Astrocyte (in vitro differentiated cells and primary cell): ENCODE measurements around the gene LONRF3. TPM values are rescaled to one million over a fixed set of nuclear protein-coding genes. Genes with fewer than 3 reads are reported as not detected.

Source experiments
- DNase-seq: peaks from one replicate; pipeline ENCODE4 v3.0.0-alpha.2; 2010; ENCODE audit warnings: low read depth
- FAIRE-seq: peaks from 2 replicates; lab custom pipeline; 2011; peaks lifted over from hg19 to GRCh38; lab: Jason Lieb, UNC
- H2AFZ ChIP-seq: 2 replicates; pipeline ENCODE4 v1.6.0; 2012; ENCODE audit warnings: low read depth, low read length, inconsistent platforms
- H3K27ac ChIP-seq: 2 replicates; pipeline ENCODE4 v1.5.1; 2011; ENCODE audit warnings: low read depth, low read length, inconsistent platforms
- H3K27me3 ChIP-seq: 2 replicates; pipeline ENCODE4 v1.6.0; 2011; ENCODE audit warnings: low read length, inconsistent platforms; ENCODE audit not compliant: insufficient read depth
- H3K36me3 ChIP-seq: 2 replicates; pipeline ENCODE4 v1.5.1; 2011; ENCODE audit warnings: low read length, inconsistent platforms; ENCODE audit not compliant: insufficient read depth
- H3K4me1 ChIP-seq: 2 replicates; pipeline ENCODE4 v1.5.1; 2011; ENCODE audit warnings: low read length, inconsistent platforms; ENCODE audit not compliant: insufficient read depth
- H3K4me2 ChIP-seq: 2 replicates; pipeline ENCODE4 v1.6.0; 2012; ENCODE audit warnings: low read length, inconsistent platforms
- H3K4me3 ChIP-seq: 2 replicates; pipeline ENCODE4 v1.5.1; 2011; ENCODE audit warnings: low read depth, mild to moderate bottlenecking, low read length, inconsistent platforms; ENCODE audit not compliant: insufficient read depth
- H3K79me2 ChIP-seq: 2 replicates; pipeline ENCODE4 v1.6.0; 2012; ENCODE audit warnings: mild to moderate bottlenecking, low read length, inconsistent platforms; ENCODE audit not compliant: insufficient read depth
- H3K9ac ChIP-seq: 2 replicates; pipeline ENCODE4 v1.6.0; 2012; ENCODE audit warnings: mild to moderate bottlenecking, low read length, inconsistent platforms
- H3K9me3 ChIP-seq: 2 replicates; pipeline ENCODE4 v1.5.1; 2012; ENCODE audit warnings: low read depth, mild to moderate bottlenecking, low read length, inconsistent platforms; ENCODE audit not compliant: insufficient read depth
- H4K20me1 ChIP-seq: 2 replicates; pipeline ENCODE4 v1.6.0; 2012; ENCODE audit warnings: low read length, inconsistent platforms; ENCODE audit not compliant: insufficient read depth
- H3K27ac Mint-ChIP-seq: one replicate; pipeline ENCODE4 v1.8.0; 2021; ENCODE audit warnings: mild to moderate bottlenecking, mixed read lengths; ENCODE audit not compliant: unreplicated experiment
- H3K27me3 Mint-ChIP-seq: one replicate; pipeline ENCODE4 v1.8.0; 2021; ENCODE audit warnings: low read depth, mixed read lengths; ENCODE audit not compliant: unreplicated experiment
- H3K36me3 Mint-ChIP-seq: one replicate; pipeline ENCODE4 v1.8.0; 2021; ENCODE audit warnings: low read depth, mixed read lengths; ENCODE audit not compliant: unreplicated experiment
- H3K4me1 Mint-ChIP-seq: one replicate; pipeline ENCODE4 v1.8.0; 2021; ENCODE audit warnings: low read depth, mixed read lengths; ENCODE audit not compliant: unreplicated experiment
- H3K4me3 Mint-ChIP-seq: one replicate; pipeline ENCODE4 v1.8.0; 2021; ENCODE audit warnings: mild to moderate bottlenecking, moderate library complexity, mixed read lengths; ENCODE audit not compliant: unreplicated experiment
- H3K9me3 Mint-ChIP-seq: one replicate; pipeline ENCODE4 v1.8.0; 2021; ENCODE audit warnings: mild to moderate bottlenecking, mixed read lengths; ENCODE audit not compliant: unreplicated experiment
- EZH2 ChIP-seq: IDR thresholded peaks from 2 replicates; pipeline ENCODE4 v1.6.1; 2012; ENCODE audit warnings: mild to moderate bottlenecking, low read length, inconsistent platforms; ENCODE audit not compliant: insufficient read depth
- total RNA-seq: library from RNA; stranded (reverse); gene quantifications from 2 replicates; pipeline ENCODE4 v1.2.1, GENCODE V29; 2021
- TF ChIP-seq, protein P1 (sequence below): IDR thresholded peaks from 2 replicates; pipeline ENCODE4 v1.5.1; 2011; ENCODE audit warnings: low read depth, mild to moderate bottlenecking, inconsistent platforms, low read length, moderate library complexity; ENCODE audit not compliant: insufficient read depth

The LONRF3 gene
- total RNA-seq, 1 donor from 2014 or later: 0.11 TPM

DNA sequence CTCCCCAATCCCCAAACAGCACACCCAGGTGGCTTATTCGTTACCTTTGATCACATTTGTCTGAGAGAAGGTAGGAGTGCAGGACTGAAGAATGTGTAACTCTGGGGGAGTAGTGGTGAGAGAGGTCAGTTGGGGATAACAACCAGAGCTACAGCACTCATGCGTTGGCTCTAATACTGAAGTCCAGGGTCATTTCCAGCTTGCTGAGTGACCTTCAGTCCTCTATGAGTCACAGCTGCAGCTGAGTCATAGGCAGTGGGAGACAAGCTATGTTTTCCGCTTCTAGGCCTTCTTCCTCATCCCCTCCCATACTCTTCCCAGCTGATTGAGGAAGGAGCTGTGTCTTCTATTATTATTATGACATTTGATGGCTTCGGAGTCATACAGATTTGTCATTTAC lies 66.8 kb downstream of the LONRF3 start:
- Histone ChIP-seq H3K79me2 (no peaks in the 10 kb centered on the region), H3K4me2 (peak overlapping the region; percentile 52), H3K27ac (peak overlapping the region; percentile 28), H3K9ac (no peak overlapping the region), H2AFZ (no peak overlapping the region), H3K9me3 (no peaks in the 10 kb centered on the region), H3K27me3 (no peaks in the 10 kb centered on the region), H3K4me3 (no peak overlapping the region), H3K36me3 (no peaks in the 10 kb centered on the region), H4K20me1 (no peaks in the 10 kb centered on the region), H3K4me1 (peaks cover 11% of the 10 kb centered on the region)
- Mint-ChIP-seq H3K36me3 (no peaks in the 10 kb centered on the region), H3K4me3 (no peak overlapping the region), H3K4me1 (peaks cover 10% of the 10 kb centered on the region), H3K9me3 (no peaks in the 10 kb centered on the region), H3K27me3 (no peaks in the 10 kb centered on the region), H3K27ac (no peak overlapping the region)
- no peak for TF ChIP-seq EZH2
- TF ChIP-seq, protein P1, sequence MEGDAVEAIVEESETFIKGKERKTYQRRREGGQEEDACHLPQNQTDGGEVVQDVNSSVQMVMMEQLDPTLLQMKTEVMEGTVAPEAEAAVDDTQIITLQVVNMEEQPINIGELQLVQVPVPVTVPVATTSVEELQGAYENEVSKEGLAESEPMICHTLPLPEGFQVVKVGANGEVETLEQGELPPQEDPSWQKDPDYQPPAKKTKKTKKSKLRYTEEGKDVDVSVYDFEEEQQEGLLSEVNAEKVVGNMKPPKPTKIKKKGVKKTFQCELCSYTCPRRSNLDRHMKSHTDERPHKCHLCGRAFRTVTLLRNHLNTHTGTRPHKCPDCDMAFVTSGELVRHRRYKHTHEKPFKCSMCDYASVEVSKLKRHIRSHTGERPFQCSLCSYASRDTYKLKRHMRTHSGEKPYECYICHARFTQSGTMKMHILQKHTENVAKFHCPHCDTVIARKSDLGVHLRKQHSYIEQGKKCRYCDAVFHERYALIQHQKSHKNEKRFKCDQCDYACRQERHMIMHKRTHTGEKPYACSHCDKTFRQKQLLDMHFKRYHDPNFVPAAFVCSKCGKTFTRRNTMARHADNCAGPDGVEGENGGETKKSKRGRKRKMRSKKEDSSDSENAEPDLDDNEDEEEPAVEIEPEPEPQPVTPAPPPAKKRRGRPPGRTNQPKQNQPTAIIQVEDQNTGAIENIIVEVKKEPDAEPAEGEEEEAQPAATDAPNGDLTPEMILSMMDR: no peak
- DNase-seq (peak; percentile 82), FAIRE-seq (peak; percentile 73)

DNA sequence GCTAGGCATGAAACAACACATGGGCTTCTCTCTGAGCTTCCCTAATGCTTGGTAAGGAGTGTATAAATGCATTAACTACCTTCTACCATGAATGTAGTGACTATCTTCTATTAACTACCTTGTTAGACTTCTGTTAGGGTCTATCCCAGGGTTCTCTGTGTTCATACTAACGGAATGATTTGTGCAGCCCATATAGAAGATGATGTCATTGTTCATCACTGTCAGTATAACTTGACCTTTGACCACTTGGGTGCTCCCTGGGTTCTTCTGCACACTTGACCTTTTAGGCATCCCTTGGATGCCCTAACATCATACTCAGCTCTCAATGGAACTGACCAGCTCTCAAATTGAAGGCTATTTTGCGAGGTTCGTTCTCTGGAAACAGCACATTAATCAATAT lies 67.6 kb downstream of the LONRF3 start:
- no peak overlapping the region for H3K4me2 ChIP-seq
- Mint-ChIP-seq H3K27me3 (no peaks in the 10 kb centered on the region), H3K9me3 (no peaks in the 10 kb centered on the region), H3K27ac (no peak overlapping the region), H3K4me3 (no peak overlapping the region), H3K4me1 (peaks cover 10% of the 10 kb centered on the region), H3K36me3 (no peaks in the 10 kb centered on the region)
- H4K20me1 ChIP-seq: no peaks in the 10 kb centered on the region
- H3K36me3 ChIP-seq: no peaks in the 10 kb centered on the region
- H3K79me2 ChIP-seq: no peaks in the 10 kb centered on the region
- no peaks in the 10 kb centered on the region for H3K27me3 ChIP-seq
- H2AFZ ChIP-seq: no peak overlapping the region
- no peak overlapping the region for H3K4me3 ChIP-seq
- no peak for TF ChIP-seq EZH2
- TF ChIP-seq, protein P1: no peak
- H3K9me3 ChIP-seq: no peaks in the 10 kb centered on the region
- no peak overlapping the region for H3K9ac ChIP-seq
- FAIRE-seq: no peak
- no peak overlapping the region for H3K27ac ChIP-seq
- DNase-seq: no peak
- H3K4me1 ChIP-seq: peaks cover 11% of the 10 kb centered on the region

DNA sequence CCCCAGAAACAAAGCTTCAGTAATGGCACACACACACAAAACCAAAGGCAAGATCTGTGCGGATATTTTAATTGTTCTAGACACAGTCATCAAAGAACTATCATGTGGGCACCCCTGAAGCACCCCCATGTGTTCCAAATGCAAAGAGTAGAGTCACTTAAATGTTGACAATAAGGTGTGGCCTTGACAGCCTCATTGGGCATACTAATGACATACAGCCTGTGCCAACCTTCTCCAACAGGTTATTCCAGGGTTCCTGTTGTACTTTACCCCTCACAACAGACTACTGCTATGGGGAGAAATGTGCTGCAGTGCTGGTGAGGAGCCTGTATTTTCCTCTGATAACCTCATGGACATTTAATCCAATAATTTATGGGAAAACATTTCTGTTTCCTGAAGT lies 68.6 kb downstream of the LONRF3 start:
- no peaks in the 10 kb centered on the region for H3K9me3 Mint-ChIP-seq

More for the DNA sequence above, 68.6 kb downstream of the LONRF3 start:
- FAIRE-seq (no peak), DNase-seq (no peak)
- Histone ChIP-seq H3K4me2 (no peak overlapping the region), H3K79me2 (no peaks in the 10 kb centered on the region), H3K27me3 (no peaks in the 10 kb centered on the region), H3K27ac (no peak overlapping the region), H2AFZ (no peak overlapping the region), H3K36me3 (no peaks in the 10 kb centered on the region), H3K9me3 (no peaks in the 10 kb centered on the region), H3K4me3 (no peak overlapping the region), H3K4me1 (peaks cover 11% of the 10 kb centered on the region), H4K20me1 (no peaks in the 10 kb centered on the region), H3K9ac (no peak overlapping the region)
- no peak overlapping the region for H3K27ac Mint-ChIP-seq
- H3K36me3 Mint-ChIP-seq: no peaks in the 10 kb centered on the region
- no peak for TF ChIP-seq EZH2
- TF ChIP-seq, protein P1: no peak
- no peak overlapping the region for H3K4me3 Mint-ChIP-seq
- H3K27me3 Mint-ChIP-seq: no peaks in the 10 kb centered on the region
- H3K4me1 Mint-ChIP-seq: peaks cover 10% of the 10 kb centered on the region
